Activated B cell treated with CpG ODN at 0.5 μM for 24 hours (primary cell): ENCODE measurements around the gene TADA1. TPM values are rescaled to one million over a fixed set of nuclear protein-coding genes. Genes with fewer than 3 reads are reported as not detected.

Source experiments
- ATAC-seq: fragments of 200-7000 bp; cut with Tn5 transposase; one replicate; pipeline ENCODE4 v1.10.0; 2021; ENCODE audit warnings: low read depth, mild to moderate bottlenecking, moderate library complexity
- CTCF ChIA-PET: fragments of 350-600 bp; sonication (Branson Sonifier 250); formaldehyde crosslinking; loops from one replicate; lab custom pipeline; 2021; ENCODE audit warnings: antibody characterized with exemption; lab: Charles Lee
- POLR2A ChIA-PET: fragments of 350-600 bp; sonication (Branson Sonifier 250); formaldehyde crosslinking; loops from one replicate; lab custom pipeline; 2021; ENCODE audit warnings: antibody characterized with exemption; lab: Charles Lee
- DNase-seq: peaks from one replicate; pipeline ENCODE4 v3.0.0; 2022
- H3K27ac Mint-ChIP-seq: one replicate; pipeline ENCODE4 v1.8.0; 2020; ENCODE audit warnings: mixed read lengths
- H3K27me3 Mint-ChIP-seq: one replicate; pipeline ENCODE4 v1.8.0; 2021; ENCODE audit warnings: mixed read lengths
- H3K36me3 Mint-ChIP-seq: one replicate; pipeline ENCODE4 v1.8.0; 2021; ENCODE audit warnings: low read depth, mixed read lengths
- H3K4me1 Mint-ChIP-seq: one replicate; pipeline ENCODE4 v1.8.0; 2021; ENCODE audit warnings: mixed read lengths
- H3K4me3 Mint-ChIP-seq: one replicate; pipeline ENCODE4 v1.8.0; 2020; ENCODE audit warnings: mild to moderate bottlenecking, mixed read lengths
- H3K9me3 Mint-ChIP-seq: one replicate; pipeline ENCODE4 v1.8.0; 2020; ENCODE audit warnings: mixed read lengths
- CTCF ChIP-seq: fragments of 200-600 bp; IDR thresholded peaks from one replicate; pipeline ENCODE4 v1.8.0; 2022; ENCODE audit warnings: antibody characterized with exemption, mild to moderate bottlenecking
- intact Hi-C: fragments of 100-400 bp; cut with micrococcal nuclease; formaldehyde crosslinking; loops from one replicate; pipeline ENCODE4 v1.15.1; 2024
- total RNA-seq: library from RNA; stranded (reverse); gene quantifications from 2 replicates; pipeline ENCODE4 v1.2.3, GENCODE V29; 2022

Gene TADA1
- total RNA-seq, 1 donor from 2014 or later = 15.3 TPM

GRCh38 chr1:166918088-166918955 is 42.3 kb upstream of the TADA1 start:
- ATAC-seq (no peak), DNase-seq (no peak)
- Mint-ChIP-seq H3K4me3 (no peak overlapping the region), H3K27ac (no peak overlapping the region), H3K36me3 (no peaks in the 10 kb centered on the region), H3K9me3 (no peaks in the 10 kb centered on the region), H3K4me1 (peaks cover 17% of the 10 kb centered on the region), H3K27me3 (peaks cover 26% of the 10 kb centered on the region)
- ChIA-PET POLR2A (no interaction called here), CTCF (interaction anchor here (1.3 to 1.9 kb wide), 3 partner anchors 8 to 142 kb away, joined by 7 read pairs; no protein-coding TSS in a partner anchor)
- intact Hi-C loops = no loop called here
- TF ChIP-seq CTCF = no peak

- intact Hi-C loops = no loop called here
- POLR2A ChIA-PET = no interaction called here
- peaks cover 7% of the 10 kb centered on the region for H3K9me3 Mint-ChIP-seq
- H3K27ac Mint-ChIP-seq = no peak overlapping the region
- no peak for ATAC-seq
- H3K4me1 Mint-ChIP-seq = peaks cover 7% of the 10 kb centered on the region
- H3K27me3 Mint-ChIP-seq = peaks cover 18% of the 10 kb centered on the region
- H3K4me3 Mint-ChIP-seq = no peak overlapping the region
- no peak for DNase-seq
- CTCF ChIA-PET = interaction anchor here (14.5 kb wide), 1 partner anchor 142 kb away, joined by 700 read pairs; no protein-coding TSS in a partner anchor
- no peaks in the 10 kb centered on the region for H3K36me3 Mint-ChIP-seq
- TF ChIP-seq CTCF = no peak
These were observed 39.9 kb upstream of the TADA1 start for GRCh38 chr1:166915941-166916340.

- Mint-ChIP-seq H3K27me3 (peaks cover 14% of the 10 kb centered on the region), H3K4me3 (no peak overlapping the region), H3K27ac (no peak overlapping the region), H3K36me3 (no peaks in the 10 kb centered on the region), H3K9me3 (peaks cover 7% of the 10 kb centered on the region), H3K4me1 (peaks cover under 1% of the 10 kb centered on the region)
- ATAC-seq (no peak), DNase-seq (no peak)
- ChIA-PET POLR2A (no interaction called here), CTCF (interaction anchor here (14.5 kb wide), 1 partner anchor 143 kb away, joined by 700 read pairs; no protein-coding TSS in a partner anchor)
- intact Hi-C loops = no loop called here
- no peak for TF ChIP-seq CTCF
These were observed 39.0 kb upstream of the TADA1 start for GRCh38 chr1:166915042-166915441.

- no peak for DNase-seq
- intact Hi-C loops = loop anchor here (5.0 kb wide), 5 partner anchors 208 to 643 kb away; no protein-coding TSS in a partner anchor
- Mint-ChIP-seq H3K27ac (no peak overlapping the region), H3K36me3 (no peaks in the 10 kb centered on the region), H3K27me3 (peaks cover 5% of the 10 kb centered on the region), H3K9me3 (peaks cover 7% of the 10 kb centered on the region), H3K4me1 (no peaks in the 10 kb centered on the region), H3K4me3 (no peak overlapping the region)
- no peak for ATAC-seq
- no peak for TF ChIP-seq CTCF
- POLR2A ChIA-PET = no interaction called here
- CTCF ChIA-PET = interaction anchor here (14.5 kb wide), 1 partner anchor 144 kb away, joined by 700 read pairs; no protein-coding TSS in a partner anchor
These were observed 38.0 kb upstream of the TADA1 start for GRCh38 chr1:166914111-166914510.

- Mint-ChIP-seq H3K27me3 (no peaks in the 10 kb centered on the region), H3K4me3 (no peak overlapping the region), H3K27ac (no peak overlapping the region), H3K4me1 (peaks cover 6% of the 10 kb centered on the region), H3K9me3 (peaks cover 7% of the 10 kb centered on the region), H3K36me3 (no peaks in the 10 kb centered on the region)
- ChIA-PET CTCF (interaction anchor here (0.8 to 14.5 kb wide), 6 partner anchors 11 to 527 kb away, joined by 4 to 700 read pairs (median 10); partner anchors contain the start of gene ILDR2), POLR2A (interaction anchor here (0.8 kb wide), 1 partner anchor 13 kb away, joined by 4 read pairs; no protein-coding TSS in a partner anchor)
- intact Hi-C loops = loop anchor here (2.0 to 5.0 kb wide), 8 partner anchors 13 to 646 kb away; partner anchors contain the start of genes ILDR2 and POU2F1
- ATAC-seq = no peak
- no peak for DNase-seq
- TF ChIP-seq CTCF = no peak
These were observed 35.6 kb upstream of the TADA1 start for GRCh38 chr1:166911624-166912023.
